HG03066 (cell line): ENCODE data around the gene ZNF700.
"Not testable (repeated sequence)": the region's sequence is repeated elsewhere in the genome, so short reads cannot be mapped to it uniquely, and the experiment has no call there.

ENCODE experiments used
- ATAC-seq: cut with Tn5 transposase; IDR thresholded peaks from one replicate; pipeline ENCODE4 v1.9.1; 2021; ENCODE audit warnings: low read depth; ENCODE audit not compliant: unreplicated experiment

ZNF700 gene

GRCh38 chr19:11984986-11985385 is 60.1 kb downstream of the ZNF700 start:
- ATAC-seq = no peak

- no peak for ATAC-seq
These were observed 61.8 kb downstream of the ZNF700 start for GRCh38 chr19:11986754-11987153.

GRCh38 chr19:11987405-11988281 is 62.7 kb downstream of the ZNF700 start:
- peak; percentile 88 for ATAC-seq

GRCh38 chr19:11989112-11989456 is 64.2 kb downstream of the ZNF700 start:
- ATAC-seq = no peak

- ATAC-seq = not testable (repeated sequence)
These were observed 67.0 kb downstream of the ZNF700 start for GRCh38 chr19:11991921-11992320.

- ATAC-seq = no peak
These were observed 70.3 kb downstream of the ZNF700 start for GRCh38 chr19:11995174-11995573.
